Panc1 (cell line): ENCODE results near the gene MTERF4. TPM values are rescaled to one million over a fixed set of nuclear protein-coding genes. Genes with fewer than 3 reads are reported as not detected.

Source experiments
- ATAC-seq: fragments of 200-7000 bp; cut with Tn5 transposase; 2 replicates; pipeline ENCODE4 v1.9.1; 2020; ENCODE audit warnings: mild to moderate bottlenecking, moderate library complexity
- BruUV-seq: library from RNA; stranded (reverse); fragments of 400-500 nt; replicated peaks from 2 replicates; lab custom pipeline; 2021; lab: Mats Ljungman, UMichigan
- CTCF ChIA-PET: fragments of 300-600 bp; sonication (Branson Sonifier 250); formaldehyde crosslinking; loops from one replicate; lab custom pipeline; 2022; ENCODE audit warnings: antibody characterized with exemption; lab: Charles Lee
- POLR2A ChIA-PET: fragments of 300-600 bp; sonication (Branson Sonifier 250); formaldehyde crosslinking; loops from one replicate; lab custom pipeline; 2022; ENCODE audit warnings: antibody characterized with exemption; lab: Charles Lee
- DNase-seq: peaks from one replicate; pipeline ENCODE4 v3.0.0-alpha.2; 2010; ENCODE audit warnings: low read depth, low spot score
- H3K27ac ChIP-seq: 2 replicates; pipeline ENCODE4 v1.5.1; 2011; ENCODE audit warnings: mild to moderate bottlenecking, low read length, inconsistent platforms
- H3K27me3 ChIP-seq: fragments of 200-500 bp; sonication (Bioruptor generic); 2 replicates; pipeline ENCODE4 v1.6.0; 2014; ENCODE audit warnings: low read length, inconsistent platforms; ENCODE audit not compliant: control insufficient read depth, insufficient read depth
- H3K36me3 ChIP-seq: fragments of 200-500 bp; sonication (Bioruptor generic); 2 replicates; pipeline ENCODE4 v1.5.1; 2014; ENCODE audit warnings: inconsistent platforms, mild to moderate bottlenecking, low read length, moderate library complexity; ENCODE audit not compliant: control insufficient read depth, insufficient read depth
- H3K4me1 ChIP-seq: 2 replicates; pipeline ENCODE4 v1.5.1; 2011; ENCODE audit warnings: inconsistent platforms, mild to moderate bottlenecking, low read length, moderate library complexity; ENCODE audit not compliant: control insufficient read depth, insufficient read depth
- H3K4me3 ChIP-seq, 2 experiments: 2 replicates each; pipeline ENCODE4 v1.5.1; 2011 to 2012; ENCODE audit warnings: low read depth in 2 of 2, low read length in 2 of 2, mild to moderate bottlenecking in 2 of 2, inconsistent platforms in 1 of 2, moderate library complexity in 1 of 2
- H3K9me3 ChIP-seq: fragments of 200-500 bp; sonication (Bioruptor generic); 2 replicates; pipeline ENCODE4 v1.5.1; 2014; ENCODE audit warnings: low read depth, mild to moderate bottlenecking, inconsistent platforms, low read length, moderate library complexity; ENCODE audit not compliant: control insufficient read depth, insufficient read depth
- CTCF ChIP-seq: fragments of 450-650 bp; IDR thresholded peaks from 2 replicates; pipeline ENCODE4 v1.5.1; 2017; ENCODE audit warnings: mild to moderate bottlenecking
- POLR2AphosphoS5 ChIP-seq: IDR thresholded peaks from 2 replicates; pipeline ENCODE4 v1.6.1; 2012; ENCODE audit warnings: mild to moderate bottlenecking, low read depth, low read length, moderate library complexity
- SIN3A ChIP-seq: IDR thresholded peaks from 2 replicates; pipeline ENCODE4 v1.6.1; 2012; ENCODE audit warnings: low read depth, mild to moderate bottlenecking, low read length, moderate library complexity, borderline replicate concordance; ENCODE audit not compliant: insufficient read depth
- TCF7L2 ChIP-seq: IDR thresholded peaks from 2 replicates; pipeline ENCODE4 v1.6.1; 2011; ENCODE audit warnings: mild to moderate bottlenecking, low read depth, low read length, inconsistent platforms
- in situ Hi-C: cut with HindIII; loops from 2 replicates; pipeline ENCODE4 v1.10.0; 2016; ENCODE audit warnings: low sequenced_read_pairs, low pct_unique_long_range_greater_than_20kb
- intact Hi-C: fragments of 100-400 bp; cut with micrococcal nuclease; formaldehyde crosslinking; loops from one replicate; pipeline ENCODE4 v1.10.0; 2022; ENCODE audit not compliant: unreplicated experiment
- total RNA-seq: library from RNA; stranded (reverse); gene quantifications from one replicate; pipeline ENCODE4 v1.2.1, GENCODE V29; 2021; ENCODE audit not compliant: unreplicated experiment
- TF ChIP-seq, protein P1 (sequence below), 2 experiments: IDR thresholded peaks; 2 replicates each; pipeline ENCODE4 v1.6.1; 2011 to 2012; ENCODE audit warnings: low read depth in 2 of 2, control low read depth in 1 of 2, low read length in 1 of 2, mild to moderate bottlenecking in 1 of 2, moderate library complexity in 1 of 2; ENCODE audit not compliant: insufficient read depth in 1 of 2

MTERF4 gene
- total RNA-seq, 1 experiment from 2014 or later = 28.9 TPM

- no peaks in the 10 kb centered on the region for H3K27me3 ChIP-seq
- intact Hi-C loops (no loop called here), in situ Hi-C loops (no loop called here)
- POLR2A ChIA-PET = no interaction called here
- H3K27ac ChIP-seq = no peak overlapping the region
- CTCF ChIA-PET = no interaction called here
- no TSS peak for BruUV-seq
- ATAC-seq (no peak), DNase-seq (no peak)
- no peaks in the 10 kb centered on the region for H3K9me3 ChIP-seq
- TF ChIP-seq SIN3A (no peak), POLR2AphosphoS5 (no peak), CTCF (no peak), TCF7L2 (no peak)
- TF ChIP-seq, protein P1, sequence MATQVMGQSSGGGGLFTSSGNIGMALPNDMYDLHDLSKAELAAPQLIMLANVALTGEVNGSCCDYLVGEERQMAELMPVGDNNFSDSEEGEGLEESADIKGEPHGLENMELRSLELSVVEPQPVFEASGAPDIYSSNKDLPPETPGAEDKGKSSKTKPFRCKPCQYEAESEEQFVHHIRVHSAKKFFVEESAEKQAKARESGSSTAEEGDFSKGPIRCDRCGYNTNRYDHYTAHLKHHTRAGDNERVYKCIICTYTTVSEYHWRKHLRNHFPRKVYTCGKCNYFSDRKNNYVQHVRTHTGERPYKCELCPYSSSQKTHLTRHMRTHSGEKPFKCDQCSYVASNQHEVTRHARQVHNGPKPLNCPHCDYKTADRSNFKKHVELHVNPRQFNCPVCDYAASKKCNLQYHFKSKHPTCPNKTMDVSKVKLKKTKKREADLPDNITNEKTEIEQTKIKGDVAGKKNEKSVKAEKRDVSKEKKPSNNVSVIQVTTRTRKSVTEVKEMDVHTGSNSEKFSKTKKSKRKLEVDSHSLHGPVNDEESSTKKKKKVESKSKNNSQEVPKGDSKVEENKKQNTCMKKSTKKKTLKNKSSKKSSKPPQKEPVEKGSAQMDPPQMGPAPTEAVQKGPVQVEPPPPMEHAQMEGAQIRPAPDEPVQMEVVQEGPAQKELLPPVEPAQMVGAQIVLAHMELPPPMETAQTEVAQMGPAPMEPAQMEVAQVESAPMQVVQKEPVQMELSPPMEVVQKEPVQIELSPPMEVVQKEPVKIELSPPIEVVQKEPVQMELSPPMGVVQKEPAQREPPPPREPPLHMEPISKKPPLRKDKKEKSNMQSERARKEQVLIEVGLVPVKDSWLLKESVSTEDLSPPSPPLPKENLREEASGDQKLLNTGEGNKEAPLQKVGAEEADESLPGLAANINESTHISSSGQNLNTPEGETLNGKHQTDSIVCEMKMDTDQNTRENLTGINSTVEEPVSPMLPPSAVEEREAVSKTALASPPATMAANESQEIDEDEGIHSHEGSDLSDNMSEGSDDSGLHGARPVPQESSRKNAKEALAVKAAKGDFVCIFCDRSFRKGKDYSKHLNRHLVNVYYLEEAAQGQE (IDR thresholded peaks at IDR 0.05; ENCODE audit: insufficient read depth in 1 of 2, low read depth in 2 of 2, low read length in 1 of 2) = no peak
- H3K4me3 ChIP-seq = no peak overlapping the region
- H3K36me3 ChIP-seq = no peaks in the 10 kb centered on the region
- H3K4me1 ChIP-seq = no peaks in the 10 kb centered on the region
These were observed 39.0 kb downstream of the MTERF4 start for GRCh38 chr2:241063093-241063551.

DNA sequence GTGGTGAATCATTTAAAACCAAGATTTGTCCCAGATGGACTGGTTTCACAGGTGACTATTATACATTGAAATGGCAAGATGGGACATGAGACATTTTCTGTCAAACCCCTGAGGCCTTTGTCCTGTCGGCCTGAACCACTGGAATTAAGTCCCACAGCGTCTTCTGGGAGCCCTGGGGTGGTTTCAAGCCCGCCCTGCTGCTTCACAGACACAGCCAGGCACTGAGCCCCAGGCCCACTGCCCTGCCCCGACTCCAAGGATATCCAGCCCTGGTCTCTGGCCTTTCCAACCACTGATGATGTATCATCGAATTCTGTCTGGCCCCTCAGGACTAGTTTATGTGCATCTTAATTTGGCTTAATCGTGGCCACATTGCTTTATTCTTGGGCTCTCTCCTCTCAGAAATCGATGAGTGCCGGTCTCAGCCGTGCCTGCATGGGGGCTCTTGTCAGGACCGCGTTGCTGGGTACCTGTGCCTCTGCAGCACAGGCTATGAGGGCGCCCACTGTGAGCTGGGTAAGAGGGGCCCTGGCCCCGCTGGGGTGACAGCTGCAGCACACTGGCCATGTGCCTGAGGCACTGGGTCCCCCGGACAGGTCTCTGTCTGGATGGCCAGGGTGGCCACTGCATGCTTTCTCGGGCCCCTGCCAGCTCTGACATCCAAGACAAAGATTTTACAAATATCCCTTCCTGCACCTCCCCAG lies 39.5 kb downstream of the MTERF4 start:
- ChIA-PET CTCF (no interaction called here), POLR2A (no interaction called here)
- no TSS peak for BruUV-seq
- intact Hi-C loops (no loop called here), in situ Hi-C loops (no loop called here)
- Histone ChIP-seq H3K9me3 (no peaks in the 10 kb centered on the region), H3K4me1 (no peaks in the 10 kb centered on the region), H3K4me3 (no peak overlapping the region), H3K27me3 (no peaks in the 10 kb centered on the region), H3K36me3 (no peaks in the 10 kb centered on the region), H3K27ac (no peak overlapping the region)
- no peak for ATAC-seq
- DNase-seq = no peak
- TF ChIP-seq POLR2AphosphoS5 (no peak), TCF7L2 (no peak), CTCF (no peak), SIN3A (no peak)
- TF ChIP-seq, protein P1 (IDR thresholded peaks at IDR 0.05; ENCODE audit: insufficient read depth in 1 of 2, low read depth in 2 of 2, low read length in 1 of 2) = no peak
